ENCODE data around the gene SOWAHA. TPM values are rescaled to one million over a fixed set of nuclear protein-coding genes. Genes with fewer than 3 reads are reported as not detected.
A peak's percentile ranks its signal among the peaks of the same experiment; 100 is the strongest.

Gene SOWAHA
- total RNA-seq, 1 experiment from 2014 or later: 0.04 TPM

GRCh38 chr5:132839426-132840301 is 26.6 kb downstream of the SOWAHA start:
- Histone ChIP-seq H2AFZ (ENCODE audit: low read length) (peak overlapping the region; percentile 75), H3K27ac (ENCODE audit: low read length) (peak overlapping the region; percentile 26; the same call in 1 of the 2 replicates), H3K4me3 (ENCODE audit: low read length) (no peak overlapping the region), H3K9me3 (ENCODE audit: low read length) (no peaks in the 10 kb centered on the region), H3F3A (ENCODE audit: low read length, unreplicated experiment) (no peaks in the 10 kb centered on the region), H3K4me1 (ENCODE audit: insufficient read depth, low read length) (peaks cover 32% of the 10 kb centered on the region), H3K36me3 (ENCODE audit: low read depth, low read length) (no peaks in the 10 kb centered on the region), H3K9me2 (replicated peaks; ENCODE audit: low read length) (no peaks in the 10 kb centered on the region), H3K9ac (ENCODE audit: low read length) (no peak overlapping the region; the same call in 1 of the 2 replicates), H3K27me3 (ENCODE audit: low read length) (no peaks in the 10 kb centered on the region), H4K20me1 (ENCODE audit: low read length) (no peaks in the 10 kb centered on the region), H3K4me2 (ENCODE audit: low read length) (no peak overlapping the region), H3K79me2 (ENCODE audit: low read length) (no peaks in the 10 kb centered on the region)
- intact Hi-C loops (cut with micrococcal nuclease): no loop called here
- POLR2A ChIA-PET (ENCODE audit: unreplicated experiment): no interaction called here
- no TSS peak for BruUV-seq (replicated peaks)
- DNase-seq: peak; percentile 44
- peak; percentile 40 for ATAC-seq
- CTCF ChIA-PET: no interaction called here
- TF ChIP-seq EZH2phosphoT487 (IDR thresholded peaks at IDR 0.05; ENCODE audit: borderline replicate concordance, low read length): no peak
- TF ChIP-seq CTCF (conservative IDR thresholded peaks at IDR 0.05; ENCODE audit: low read depth, low read length): no peak
- no peak for TF ChIP-seq EZH2 (IDR thresholded peaks at IDR 0.05; ENCODE audit: low read length, unreplicated experiment)

- H3K9me3 ChIP-seq (ENCODE audit: low read length): no peaks in the 10 kb centered on the region
- peak overlapping the region; percentile 75 for H2AFZ ChIP-seq (ENCODE audit: low read length)
- H3K9ac ChIP-seq (ENCODE audit: low read length): no peak overlapping the region
- POLR2A ChIA-PET (ENCODE audit: unreplicated experiment): no interaction called here
- no peaks in the 10 kb centered on the region for H3K27me3 ChIP-seq (ENCODE audit: low read length)
- no peak overlapping the region for H3K4me3 ChIP-seq (ENCODE audit: low read length)
- no peak for TF ChIP-seq CTCF (conservative IDR thresholded peaks at IDR 0.05; ENCODE audit: low read depth, low read length)
- no peak for TF ChIP-seq EZH2 (IDR thresholded peaks at IDR 0.05; ENCODE audit: low read length, unreplicated experiment)
- no peak for TF ChIP-seq EZH2phosphoT487 (IDR thresholded peaks at IDR 0.05; ENCODE audit: borderline replicate concordance, low read length)
- intact Hi-C loops (cut with micrococcal nuclease): no loop called here
- H3K9me2 ChIP-seq (replicated peaks; ENCODE audit: low read length): no peaks in the 10 kb centered on the region
- H3K27ac ChIP-seq (ENCODE audit: low read length): no peak overlapping the region
- CTCF ChIA-PET: no interaction called here
- H3K4me2 ChIP-seq (ENCODE audit: low read length): no peak overlapping the region
- H3K79me2 ChIP-seq (ENCODE audit: low read length): no peaks in the 10 kb centered on the region
- BruUV-seq (replicated peaks): no TSS peak
- no peaks in the 10 kb centered on the region for H4K20me1 ChIP-seq (ENCODE audit: low read length)
- peaks cover 32% of the 10 kb centered on the region for H3K4me1 ChIP-seq (ENCODE audit: insufficient read depth, low read length)
- H3K36me3 ChIP-seq (ENCODE audit: low read depth, low read length): no peaks in the 10 kb centered on the region
- no peaks in the 10 kb centered on the region for H3F3A ChIP-seq (ENCODE audit: low read length, unreplicated experiment)
- no peak for DNase-seq
- ATAC-seq: no peak
These were observed 27.2 kb downstream of the SOWAHA start for GRCh38 chr5:132840313-132840712.

GRCh38 chr5:132840896-132841295 is 27.8 kb downstream of the SOWAHA start:
- H3K27ac ChIP-seq (ENCODE audit: low read length): no peak overlapping the region
- no peaks in the 10 kb centered on the region for H3K9me3 ChIP-seq (ENCODE audit: low read length)
- ChIA-PET POLR2A (ENCODE audit: unreplicated experiment) (no interaction called here), CTCF (no interaction called here)
- H3K27me3 ChIP-seq (ENCODE audit: low read length): no peaks in the 10 kb centered on the region
- no peaks in the 10 kb centered on the region for H3K36me3 ChIP-seq (ENCODE audit: low read depth, low read length)
- H3K9me2 ChIP-seq (replicated peaks; ENCODE audit: low read length): no peaks in the 10 kb centered on the region
- no peak overlapping the region for H3K9ac ChIP-seq (ENCODE audit: low read length)
- no peak overlapping the region; the same call in 1 of the 2 replicates for H2AFZ ChIP-seq (ENCODE audit: low read length)
- no peaks in the 10 kb centered on the region for H3K79me2 ChIP-seq (ENCODE audit: low read length)
- ATAC-seq (no peak), DNase-seq (no peak)
- intact Hi-C loops (cut with micrococcal nuclease): no loop called here
- no peak overlapping the region for H3K4me2 ChIP-seq (ENCODE audit: low read length)
- peaks cover 32% of the 10 kb centered on the region for H3K4me1 ChIP-seq (ENCODE audit: insufficient read depth, low read length)
- H4K20me1 ChIP-seq (ENCODE audit: low read length): no peaks in the 10 kb centered on the region
- TF ChIP-seq CTCF (conservative IDR thresholded peaks at IDR 0.05; ENCODE audit: low read depth, low read length) (no peak), EZH2 (IDR thresholded peaks at IDR 0.05; ENCODE audit: low read length, unreplicated experiment) (no peak), EZH2phosphoT487 (IDR thresholded peaks at IDR 0.05; ENCODE audit: borderline replicate concordance, low read length) (no peak)
- no TSS peak for BruUV-seq (replicated peaks)
- no peaks in the 10 kb centered on the region for H3F3A ChIP-seq (ENCODE audit: low read length, unreplicated experiment)
- no peak overlapping the region for H3K4me3 ChIP-seq (ENCODE audit: low read length)

All from PC-3 (cell line).